Calu3 (cell line): Measurements from ENCODE around the gene FLT4. TPM values are rescaled to one million over a fixed set of nuclear protein-coding genes. Genes with fewer than 3 reads are reported as not detected.
"Not testable (repeated sequence)": the region's sequence is repeated elsewhere in the genome, so short reads cannot be mapped to it uniquely, and the experiment has no call there.

Experiments used
- BruUV-seq: library from RNA; stranded (reverse); fragments of 400-500 nt; replicated peaks from 2 replicates; lab custom pipeline; 2021; lab: Mats Ljungman, UMichigan
- CTCF ChIA-PET: fragments of 300-600 bp; sonication (Branson Sonifier 250); formaldehyde crosslinking; loops from one replicate; lab custom pipeline; 2022; ENCODE audit warnings: antibody characterized with exemption; lab: Charles Lee
- DNase-seq: peaks from one replicate; pipeline ENCODE4 v3.0.0; 2022
- H3K27ac Mint-ChIP-seq: one replicate; pipeline ENCODE4 v1.8.0; 2022; ENCODE audit warnings: mixed read lengths; ENCODE audit not compliant: unreplicated experiment
- H3K27me3 Mint-ChIP-seq: one replicate; pipeline ENCODE4 v1.8.0; 2022; ENCODE audit warnings: mixed read lengths; ENCODE audit not compliant: unreplicated experiment
- H3K36me3 Mint-ChIP-seq: one replicate; pipeline ENCODE4 v1.8.0; 2022; ENCODE audit warnings: mild to moderate bottlenecking, moderate library complexity, mixed read lengths; ENCODE audit not compliant: insufficient read depth, unreplicated experiment
- H3K4me1 Mint-ChIP-seq: one replicate; pipeline ENCODE4 v1.8.0; 2022; ENCODE audit warnings: mild to moderate bottlenecking, low read depth, mixed read lengths; ENCODE audit not compliant: unreplicated experiment
- H3K4me3 Mint-ChIP-seq: one replicate; pipeline ENCODE4 v1.8.0; 2022; ENCODE audit warnings: mild to moderate bottlenecking, low read depth, moderate library complexity, mixed read lengths; ENCODE audit not compliant: unreplicated experiment
- H3K9me3 Mint-ChIP-seq: one replicate; pipeline ENCODE4 v1.8.0; 2022; ENCODE audit warnings: low read depth, mixed read lengths; ENCODE audit not compliant: unreplicated experiment
- intact Hi-C: fragments of 100-400 bp; cut with micrococcal nuclease; formaldehyde crosslinking; loops from one replicate; pipeline ENCODE4 v1.10.0; 2022; ENCODE audit not compliant: unreplicated experiment
- total RNA-seq: library from RNA; stranded (reverse); gene quantifications from 2 replicates; pipeline ENCODE4 v1.2.3, GENCODE V29; 2022
- TF ChIP-seq, protein P1 (sequence below): fragments of 200-600 bp; IDR thresholded peaks from one replicate; pipeline ENCODE4 v1.8.0; 2022; ENCODE audit warnings: antibody characterized with exemption; ENCODE audit not compliant: unreplicated experiment

Gene FLT4
- total RNA-seq, 1 experiment from 2014 or later, result not detected

DNA sequence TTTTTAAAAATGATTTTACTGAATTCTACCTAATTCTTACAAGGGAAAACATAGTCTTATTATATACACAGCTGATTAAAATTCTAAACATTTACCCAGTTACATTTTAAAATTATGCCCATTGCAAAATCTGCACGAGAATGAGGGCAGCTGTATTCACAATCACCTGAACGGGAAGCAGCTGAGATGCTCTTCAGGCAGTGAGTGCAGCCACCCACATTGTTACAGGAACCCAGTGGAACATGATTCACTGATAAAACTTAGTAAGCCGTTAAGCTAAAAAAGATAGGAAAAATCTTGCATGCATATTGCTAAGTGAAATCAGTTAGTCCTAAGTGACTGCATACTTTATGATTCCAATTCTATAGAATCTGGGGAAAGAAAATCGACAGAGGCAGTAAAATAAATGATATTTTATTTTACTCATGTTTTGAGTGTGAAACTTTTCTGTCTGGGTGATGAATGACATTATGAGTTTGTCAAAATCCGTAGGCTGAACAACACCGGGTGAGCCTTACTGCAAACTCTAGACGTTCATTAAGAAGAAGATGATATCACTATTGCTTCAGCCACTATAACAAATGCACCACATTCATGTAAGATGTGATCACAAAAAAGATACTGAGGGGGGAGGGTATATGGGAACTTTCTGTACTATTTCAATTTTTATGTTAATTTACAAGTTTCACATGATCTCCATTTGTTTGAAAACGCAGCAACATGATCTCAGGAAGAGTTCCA lies 39.1 kb upstream of the FLT4 start:
- Mint-ChIP-seq H3K27ac (no peak overlapping the region), H3K9me3 (no peaks in the 10 kb centered on the region), H3K27me3 (peaks cover 86% of the 10 kb centered on the region), H3K4me1 (peaks cover 10% of the 10 kb centered on the region), H3K4me3 (no peak overlapping the region), H3K36me3 (no peaks in the 10 kb centered on the region)
- CTCF ChIA-PET, result no interaction called here
- BruUV-seq, result no TSS peak
- TF ChIP-seq, protein P1, sequence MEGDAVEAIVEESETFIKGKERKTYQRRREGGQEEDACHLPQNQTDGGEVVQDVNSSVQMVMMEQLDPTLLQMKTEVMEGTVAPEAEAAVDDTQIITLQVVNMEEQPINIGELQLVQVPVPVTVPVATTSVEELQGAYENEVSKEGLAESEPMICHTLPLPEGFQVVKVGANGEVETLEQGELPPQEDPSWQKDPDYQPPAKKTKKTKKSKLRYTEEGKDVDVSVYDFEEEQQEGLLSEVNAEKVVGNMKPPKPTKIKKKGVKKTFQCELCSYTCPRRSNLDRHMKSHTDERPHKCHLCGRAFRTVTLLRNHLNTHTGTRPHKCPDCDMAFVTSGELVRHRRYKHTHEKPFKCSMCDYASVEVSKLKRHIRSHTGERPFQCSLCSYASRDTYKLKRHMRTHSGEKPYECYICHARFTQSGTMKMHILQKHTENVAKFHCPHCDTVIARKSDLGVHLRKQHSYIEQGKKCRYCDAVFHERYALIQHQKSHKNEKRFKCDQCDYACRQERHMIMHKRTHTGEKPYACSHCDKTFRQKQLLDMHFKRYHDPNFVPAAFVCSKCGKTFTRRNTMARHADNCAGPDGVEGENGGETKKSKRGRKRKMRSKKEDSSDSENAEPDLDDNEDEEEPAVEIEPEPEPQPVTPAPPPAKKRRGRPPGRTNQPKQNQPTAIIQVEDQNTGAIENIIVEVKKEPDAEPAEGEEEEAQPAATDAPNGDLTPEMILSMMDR, result no peak
- intact Hi-C loops, result no loop called here
- no peak for DNase-seq

DNA sequence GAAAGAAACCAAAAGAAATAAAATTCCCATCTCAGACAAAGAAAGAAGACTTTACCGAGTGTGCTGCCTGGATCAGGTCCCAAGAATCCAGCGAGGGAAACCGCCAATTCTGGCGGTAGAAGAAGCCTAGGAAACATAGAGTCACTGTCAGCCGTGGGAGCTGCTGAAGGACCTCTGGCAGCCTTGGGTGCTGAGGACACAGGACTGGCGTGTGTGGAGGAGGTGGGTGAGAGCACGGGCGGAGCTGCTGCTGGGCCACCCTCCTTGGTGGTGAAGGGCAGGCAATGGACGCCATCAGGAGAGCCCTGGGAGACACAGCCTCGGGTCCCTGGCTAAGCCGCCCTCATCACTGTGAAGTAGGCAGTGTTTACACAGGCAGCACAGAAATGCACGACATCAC lies 37.4 kb upstream of the FLT4 start:
- Mint-ChIP-seq H3K4me1 (peaks cover 10% of the 10 kb centered on the region), H3K27me3 (peaks cover 86% of the 10 kb centered on the region)
- CTCF ChIA-PET, H3K4me3 Mint-ChIP-seq, H3K9me3 Mint-ChIP-seq, DNase-seq, H3K27ac Mint-ChIP-seq, intact Hi-C loops, BruUV-seq, H3K36me3 Mint-ChIP-seq: not testable (repeated sequence)

DNA sequence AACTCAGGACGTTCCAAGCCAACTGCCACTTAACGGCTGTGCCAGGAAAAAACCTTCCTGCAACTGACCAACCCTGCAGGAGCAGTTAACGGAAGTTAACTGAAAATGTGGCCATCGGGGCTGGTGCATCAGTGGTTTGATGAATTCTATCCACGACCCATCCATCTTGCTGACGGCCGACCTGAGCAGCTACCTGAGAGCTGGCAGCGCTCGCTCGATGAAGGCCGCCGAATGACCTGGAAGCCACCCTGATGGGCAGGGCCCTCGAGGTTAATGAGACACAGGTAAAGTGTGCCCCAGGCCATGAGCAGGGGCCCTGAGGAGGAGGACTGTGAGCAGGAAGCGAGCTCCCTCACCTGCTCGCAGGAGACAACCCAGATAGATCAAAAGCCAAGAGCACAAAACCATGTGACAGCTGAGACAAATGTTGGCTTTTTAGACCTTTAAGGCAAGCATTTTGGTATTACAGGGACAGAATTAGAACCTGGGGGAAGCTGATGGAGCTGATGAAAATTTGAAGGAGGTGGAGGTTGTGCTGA lies 35.3 kb upstream of the FLT4 start:
- intact Hi-C loops, result no loop called here
- no peak overlapping the region for H3K4me3 Mint-ChIP-seq
- BruUV-seq, result no TSS peak
- peaks cover 8% of the 10 kb centered on the region for H3K4me1 Mint-ChIP-seq
- H3K9me3 Mint-ChIP-seq, result no peaks in the 10 kb centered on the region
- no peak overlapping the region for H3K27ac Mint-ChIP-seq
- TF ChIP-seq, protein P1, result no peak
- no peaks in the 10 kb centered on the region for H3K36me3 Mint-ChIP-seq
- no peak for DNase-seq
- CTCF ChIA-PET, result interaction anchor here (1.0 kb wide), 1 partner anchor 356 kb away, joined by 3 read pairs; no protein-coding TSS in a partner anchor
- peaks cover 67% of the 10 kb centered on the region for H3K27me3 Mint-ChIP-seq

DNA sequence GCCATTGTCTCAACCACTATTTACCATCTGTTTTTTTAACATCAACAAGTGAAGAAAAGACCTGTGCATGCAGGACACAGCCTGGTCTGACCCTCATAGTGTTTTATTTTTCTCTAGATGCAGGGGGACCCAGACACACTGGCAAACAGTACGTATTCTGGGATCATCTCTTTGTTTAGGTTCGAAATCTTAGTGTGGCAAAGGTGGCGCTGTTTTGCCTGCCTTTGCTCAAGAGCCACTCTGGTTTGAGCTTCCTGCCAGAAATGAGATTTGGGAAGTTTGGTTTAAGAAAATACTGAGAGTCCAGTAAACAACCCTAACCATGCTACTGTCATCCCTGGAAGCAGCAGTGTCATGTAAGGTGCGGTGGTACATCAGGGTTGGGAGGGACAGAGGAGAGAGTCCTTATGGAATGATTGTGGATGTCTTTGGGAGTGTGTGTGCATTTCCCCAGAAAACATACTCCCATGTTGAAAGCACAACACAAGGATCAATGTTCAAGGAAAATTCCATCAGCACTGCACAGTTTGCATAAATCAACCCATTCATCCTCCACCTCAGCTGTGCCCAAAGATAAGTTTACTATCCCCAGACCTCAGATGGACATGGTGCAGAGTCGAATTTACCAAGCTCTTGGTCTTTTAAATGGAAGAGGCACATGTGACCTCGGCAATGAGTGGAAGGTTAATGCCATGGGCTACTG lies 34.0 kb upstream of the FLT4 start:
- no peaks in the 10 kb centered on the region for H3K36me3 Mint-ChIP-seq

More for the DNA sequence above, 34.0 kb upstream of the FLT4 start:
- Mint-ChIP-seq H3K27me3 (peaks cover 54% of the 10 kb centered on the region), H3K9me3 (peaks cover 4% of the 10 kb centered on the region), H3K27ac (no peak overlapping the region), H3K4me3 (no peak overlapping the region), H3K4me1 (no peaks in the 10 kb centered on the region)
- intact Hi-C loops, result no loop called here
- no peak for DNase-seq
- TF ChIP-seq, protein P1, result no peak
- BruUV-seq, result no TSS peak
- CTCF ChIA-PET, result no interaction called here
